Prostate gland (tissue), 2 donors: ENCODE data around the gene TGFBR3. TPM values are rescaled to one million over a fixed set of nuclear protein-coding genes. Genes with fewer than 3 reads are reported as not detected.

Experiments
- DNase-seq: peaks from one replicate; pipeline ENCODE4 v3.0.0-alpha.2; 2019; ENCODE audit warnings: low spot score
- H3K27ac ChIP-seq, 2 donors: fragments of 200-600 bp; sonication (generic); 2 replicates each; pipeline ENCODE4 v1.5.1; 2017 to 2019
- H3K27me3 ChIP-seq: fragments of 200-600 bp; sonication (generic); replicated peaks from 2 replicates; pipeline ENCODE4 v1.5.1; 2019; ENCODE audit not compliant: insufficient read depth
- H3K36me3 ChIP-seq, 2 donors: fragments of 200-600 bp; sonication (generic); 1 replicate in 1 of 2; 2 replicates in 1 of 2; pipeline versions ENCODE4 v1.5.1 to v1.8.1; 2017 to 2019
- H3K4me1 ChIP-seq: fragments of 200-600 bp; sonication (generic); replicated peaks from 2 replicates; pipeline ENCODE4 v1.5.1; 2019
- H3K4me3 ChIP-seq, 2 donors: fragments of 200-600 bp; sonication (generic); 2 replicates each; pipeline ENCODE4 v1.5.1; 2017 to 2019
- H3K9me3 ChIP-seq: fragments of 200-600 bp; sonication (generic); 2 replicates; pipeline ENCODE4 v1.5.1; 2017
- POLR2A ChIP-seq: fragments of 450-650 bp; IDR thresholded peaks from one replicate; pipeline ENCODE4 v1.6.1; 2016; ENCODE audit warnings: antibody characterized with exemption, mild to moderate bottlenecking
- POLR2AphosphoS5 ChIP-seq: sonication (generic); formaldehyde crosslinking; IDR thresholded peaks from one replicate; pipeline ENCODE4 v1.6.1; 2017; ENCODE audit warnings: antibody characterized with exemption
- WGBS: methylation state at CpG from one replicate; pipeline ENCODE4 v1.1.5; 2018; 5-methylcytosine and 5-hydroxymethylcytosine counted together
- intact Hi-C: fragments of 100-400 bp; cut with DNase I; formaldehyde crosslinking; loops from one replicate; pipeline ENCODE4 v1.14.2; 2022
- total RNA-seq, 2 donors: library from RNA; depleted of rRNA; stranded (reverse); fragments of >200 nt; gene quantifications; one replicate each; pipeline ENCODE4 v1.1.0, GENCODE V29; 2016
- TF ChIP-seq, protein P1 (sequence below), 4 experiments: fragments of 200-600 bp in 2 of 4; fragments of 450-650 bp in 2 of 4; sonication (generic) in 2 of 4; IDR thresholded peaks; 1 replicate in 3 of 4; 2 replicates in 1 of 4; pipeline ENCODE4 v1.5.1; 2016 to 2019; ENCODE audit warnings: antibody characterized with exemption in 4 of 4, mild to moderate bottlenecking in 2 of 4, moderate library complexity in 2 of 4

Gene TGFBR3
- total RNA-seq, 2 donors from 2014 or later = 26.4 to 51.7 TPM

DNA sequence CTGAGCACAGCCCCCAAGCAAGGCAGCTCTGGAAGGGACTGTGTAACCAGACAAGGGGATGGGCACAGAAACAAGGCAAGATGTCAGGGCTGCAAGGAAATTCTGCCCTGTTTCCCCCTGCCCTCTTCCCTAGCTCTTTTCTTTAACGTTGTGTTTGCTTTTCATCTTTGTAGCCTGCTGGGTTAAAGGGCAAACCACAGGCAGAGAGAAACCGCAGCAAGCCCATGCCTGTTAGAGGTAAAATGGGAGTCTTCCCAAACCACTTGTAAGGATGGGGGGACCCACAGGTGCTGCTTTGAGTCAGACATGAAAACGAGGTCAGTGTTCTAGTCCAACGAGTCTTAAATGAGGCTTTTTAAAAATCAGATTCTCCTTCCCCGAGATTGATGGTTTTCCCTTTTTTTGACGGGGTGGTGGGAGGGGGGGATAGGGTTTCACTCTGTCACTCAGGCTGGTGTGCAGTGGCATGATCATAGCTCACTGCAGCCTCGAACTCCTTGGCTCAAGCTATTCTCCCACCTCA is 13.3 kb downstream of the TGFBR3 start:
- Histone ChIP-seq H3K36me3 (no peaks in the 10 kb centered on the region), H3K4me3 (no peak overlapping the region), H3K27ac (no peak overlapping the region), H3K4me1 (no peaks in the 10 kb centered on the region), H3K27me3 (no peaks in the 10 kb centered on the region), H3K9me3 (no peaks in the 10 kb centered on the region)
- peak; percentile 42 for DNase-seq
- 37% methylated on average over 7 of the region's 7 CpGs for WGBS
- intact Hi-C loops = no loop called here
- TF ChIP-seq, protein P1, sequence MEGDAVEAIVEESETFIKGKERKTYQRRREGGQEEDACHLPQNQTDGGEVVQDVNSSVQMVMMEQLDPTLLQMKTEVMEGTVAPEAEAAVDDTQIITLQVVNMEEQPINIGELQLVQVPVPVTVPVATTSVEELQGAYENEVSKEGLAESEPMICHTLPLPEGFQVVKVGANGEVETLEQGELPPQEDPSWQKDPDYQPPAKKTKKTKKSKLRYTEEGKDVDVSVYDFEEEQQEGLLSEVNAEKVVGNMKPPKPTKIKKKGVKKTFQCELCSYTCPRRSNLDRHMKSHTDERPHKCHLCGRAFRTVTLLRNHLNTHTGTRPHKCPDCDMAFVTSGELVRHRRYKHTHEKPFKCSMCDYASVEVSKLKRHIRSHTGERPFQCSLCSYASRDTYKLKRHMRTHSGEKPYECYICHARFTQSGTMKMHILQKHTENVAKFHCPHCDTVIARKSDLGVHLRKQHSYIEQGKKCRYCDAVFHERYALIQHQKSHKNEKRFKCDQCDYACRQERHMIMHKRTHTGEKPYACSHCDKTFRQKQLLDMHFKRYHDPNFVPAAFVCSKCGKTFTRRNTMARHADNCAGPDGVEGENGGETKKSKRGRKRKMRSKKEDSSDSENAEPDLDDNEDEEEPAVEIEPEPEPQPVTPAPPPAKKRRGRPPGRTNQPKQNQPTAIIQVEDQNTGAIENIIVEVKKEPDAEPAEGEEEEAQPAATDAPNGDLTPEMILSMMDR (IDR thresholded peaks at IDR 0.05) = no peak
- peak; percentile 10 for TF ChIP-seq POLR2AphosphoS5

DNA sequence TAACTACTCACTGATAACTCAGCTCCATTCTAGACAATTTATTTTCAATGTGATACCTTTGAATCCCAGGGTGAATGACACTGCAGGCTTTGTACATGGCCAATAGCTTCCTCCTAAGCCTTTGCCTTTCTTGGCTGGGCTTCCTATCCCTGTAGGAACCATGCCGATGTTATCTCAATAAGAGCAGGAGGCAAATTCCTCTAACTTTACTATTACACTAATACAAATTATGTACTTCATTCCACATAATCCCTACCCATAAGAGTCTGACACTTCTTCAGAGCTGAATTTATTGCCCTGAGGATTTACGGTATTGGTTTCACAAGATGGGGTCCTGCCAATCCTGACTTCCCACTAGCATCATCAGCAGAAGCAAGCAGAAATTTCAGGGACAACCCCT is 14.0 kb downstream of the TGFBR3 start:
- no peak overlapping the region for H3K27ac ChIP-seq
- H3K9me3 ChIP-seq = no peaks in the 10 kb centered on the region
- intact Hi-C loops = no loop called here
- 17% methylated on average over 2 of the region's 2 CpGs for WGBS
- H3K27me3 ChIP-seq = no peaks in the 10 kb centered on the region
- TF ChIP-seq, protein P1 (IDR thresholded peaks at IDR 0.05) = no peak
- no peak for TF ChIP-seq POLR2AphosphoS5
- no peak for TF ChIP-seq POLR2A
- peak; percentile 8 for DNase-seq
- H3K4me3 ChIP-seq = no peak overlapping the region
- H3K4me1 ChIP-seq = no peaks in the 10 kb centered on the region
- no peaks in the 10 kb centered on the region for H3K36me3 ChIP-seq

DNA sequence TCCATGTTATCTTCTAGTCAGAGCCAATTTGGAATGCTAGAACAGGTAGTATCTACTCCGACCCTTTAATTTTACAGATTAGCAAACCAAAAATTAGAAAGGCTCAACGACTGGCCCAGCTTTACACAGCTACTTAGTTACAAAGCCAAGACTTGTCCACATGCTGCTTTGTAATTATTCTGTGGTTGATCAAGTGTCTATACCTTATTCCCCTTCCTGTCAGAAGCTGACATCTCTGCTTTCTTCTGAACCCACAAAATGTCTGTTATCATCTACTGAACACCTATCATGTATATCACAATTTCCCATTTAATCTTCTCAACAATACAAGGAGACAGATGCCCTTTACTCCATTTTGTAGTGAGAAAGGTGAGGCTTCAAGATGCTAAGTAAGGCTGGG is 15.6 kb downstream of the TGFBR3 start:
- Histone ChIP-seq H3K9me3 (no peaks in the 10 kb centered on the region), H3K27ac (no peak overlapping the region), H3K36me3 (no peaks in the 10 kb centered on the region), H3K4me3 (no peak overlapping the region), H3K27me3 (no peaks in the 10 kb centered on the region), H3K4me1 (no peaks in the 10 kb centered on the region)
- intact Hi-C loops = no loop called here
- WGBS = 65% methylated on average over 2 of the region's 2 CpGs
- DNase-seq = no peak
- TF ChIP-seq POLR2A (no peak), POLR2AphosphoS5 (no peak)
- TF ChIP-seq, protein P1 (IDR thresholded peaks at IDR 0.05) = no peak

DNA sequence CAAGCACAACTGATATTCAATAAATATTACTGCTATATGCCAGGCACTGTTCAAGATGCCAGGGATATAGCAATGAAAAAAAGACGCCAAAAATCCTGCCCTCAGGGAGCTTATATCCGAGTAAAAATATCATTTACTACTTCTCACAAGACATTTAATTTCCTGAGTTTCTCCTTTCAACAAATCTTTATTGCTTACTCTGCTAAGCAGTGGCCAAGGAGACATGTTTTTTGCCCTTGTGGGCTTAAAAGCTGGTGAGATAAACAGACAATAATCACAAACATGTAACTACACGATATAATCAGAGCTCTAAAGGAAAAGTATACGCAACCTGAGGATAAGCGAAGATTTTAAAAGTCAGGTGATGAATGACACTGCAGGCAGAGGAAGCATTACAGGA is 19.5 kb downstream of the TGFBR3 start:
- H3K27ac ChIP-seq = no peak overlapping the region
- H3K9me3 ChIP-seq = no peaks in the 10 kb centered on the region
- intact Hi-C loops = no loop called here
- H3K4me3 ChIP-seq = no peak overlapping the region
- no peaks in the 10 kb centered on the region for H3K27me3 ChIP-seq
- no peaks in the 10 kb centered on the region for H3K4me1 ChIP-seq
- TF ChIP-seq POLR2A = no peak
- TF ChIP-seq POLR2AphosphoS5 = peak; percentile 5
- no peak for DNase-seq
- H3K36me3 ChIP-seq = no peaks in the 10 kb centered on the region
- WGBS = 36% methylated on average over 5 of the region's 5 CpGs

DNA sequence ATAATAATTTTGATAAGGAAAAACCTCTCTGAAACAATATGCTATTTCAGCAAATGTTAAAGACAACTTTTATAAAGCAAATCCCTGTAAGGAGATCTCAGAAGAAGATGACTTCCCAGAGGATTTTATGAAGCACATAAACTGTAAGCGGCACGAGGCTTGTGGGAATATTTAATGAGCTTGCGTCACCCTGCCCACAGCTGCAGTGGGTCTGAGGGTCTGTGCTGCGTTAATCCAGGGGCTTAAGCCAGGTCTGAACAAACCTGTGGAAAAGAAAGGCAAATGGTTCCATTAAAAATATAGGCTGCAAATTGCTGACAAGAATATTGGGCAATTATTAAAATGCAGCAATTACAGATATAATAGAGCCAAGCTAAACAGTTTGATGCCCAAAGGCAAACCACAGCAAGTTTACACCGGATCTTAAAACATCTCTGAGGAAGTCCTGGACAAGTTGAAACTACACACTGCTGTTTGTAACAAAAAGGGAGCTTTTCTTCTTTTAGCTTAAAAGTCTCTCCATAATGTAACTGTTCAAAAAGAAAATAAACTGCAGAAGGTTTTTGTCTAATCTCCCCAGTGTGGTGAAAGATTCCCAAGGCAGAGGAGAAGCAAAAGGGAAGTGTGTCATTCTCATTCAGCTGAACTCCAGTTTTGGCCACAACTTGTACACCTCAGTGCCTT is 21.8 kb downstream of the TGFBR3 start:
- DNase-seq = peak; percentile 57
- intact Hi-C loops = no loop called here
- Histone ChIP-seq H3K4me3 (no peak overlapping the region), H3K9me3 (no peaks in the 10 kb centered on the region), H3K36me3 (no peaks in the 10 kb centered on the region), H3K27me3 (no peaks in the 10 kb centered on the region), H3K27ac (peak overlapping the region; percentile 57), H3K4me1 (no peaks in the 10 kb centered on the region)
- 8% methylated on average over 5 of the region's 5 CpGs for WGBS
- peak; percentile 82 for TF ChIP-seq POLR2AphosphoS5
- no peak for TF ChIP-seq POLR2A

DNA sequence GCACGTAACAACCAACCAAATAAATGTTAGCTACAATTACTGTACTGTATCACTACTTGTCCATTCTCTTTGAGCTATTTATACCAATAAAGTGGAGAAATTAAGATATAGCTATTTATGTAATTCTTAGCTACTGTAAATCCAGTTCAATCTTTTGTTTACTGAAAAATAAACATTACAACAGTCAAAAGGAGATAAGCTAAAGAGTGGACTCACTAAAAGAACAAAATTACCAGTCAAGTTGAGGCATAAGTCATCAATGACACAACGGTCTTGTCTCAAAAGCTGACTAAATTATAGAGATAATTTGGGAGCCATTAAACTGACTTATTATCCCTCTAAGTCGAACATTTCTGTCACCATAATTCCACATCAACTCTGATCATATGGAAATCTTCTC is 22.5 kb downstream of the TGFBR3 start:
- Histone ChIP-seq H3K4me3 (no peak overlapping the region), H3K4me1 (no peaks in the 10 kb centered on the region), H3K36me3 (no peaks in the 10 kb centered on the region), H3K27me3 (no peaks in the 10 kb centered on the region), H3K27ac (peak overlapping the region; percentile 57), H3K9me3 (no peaks in the 10 kb centered on the region)
- intact Hi-C loops = no loop called here
- DNase-seq = no peak
- TF ChIP-seq POLR2AphosphoS5 (no peak), POLR2A (no peak)
- TF ChIP-seq, protein P1 (IDR thresholded peaks at IDR 0.05) = no peak
- WGBS = 37% methylated on average over 3 of the region's 3 CpGs
